ENCODE data around the gene PTCD3.

- no peak for TF ChIP-seq CTCF (IDR thresholded peaks at IDR 0.05)
- no peak for TF ChIP-seq POLR2A (IDR thresholded peaks at IDR 0.05)
Measured at GRCh38 chr2:86087936-86088850, 17.8 kb upstream of the PTCD3 start.

Measured in breast epithelium (tissue), 3 donors.